ENCODE measurements around the gene MTMR2.

Gene MTMR2

DNA sequence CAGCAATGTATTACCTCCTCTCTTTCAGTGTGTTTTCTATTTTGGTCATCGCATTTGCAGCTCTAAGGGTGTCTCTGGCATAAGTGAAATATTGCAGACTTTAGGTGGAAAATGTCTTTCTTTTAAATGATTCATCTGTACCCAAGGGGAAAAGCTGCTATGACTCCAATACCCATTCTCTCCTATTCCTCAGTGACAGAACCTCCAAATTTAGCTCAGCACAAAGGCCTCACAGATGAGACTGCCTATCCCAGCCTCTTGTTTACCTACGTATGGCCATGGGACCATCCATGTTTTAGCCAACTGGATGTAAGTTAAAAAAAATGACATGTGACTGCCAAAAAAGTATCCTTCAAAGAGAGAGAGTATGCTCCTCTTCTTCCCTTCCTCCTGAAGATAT, 7.9 kb downstream of the MTMR2 start:
- Histone ChIP-seq H3K4me3 (ENCODE audit: low read length) (no peak overlapping the region), H3K27me3 (ENCODE audit: control insufficient read depth, insufficient read depth, low read length) (no peaks in the 10 kb centered on the region), H3K9ac (ENCODE audit: low read length) (no peak overlapping the region), H3K27ac (ENCODE audit: low read depth, low read length) (no peak overlapping the region), H3K4me1 (ENCODE audit: control insufficient read depth, insufficient read depth, low read length) (no peaks in the 10 kb centered on the region), H3K36me3 (ENCODE audit: control insufficient read depth, insufficient read depth, low read length) (no peaks in the 10 kb centered on the region)

GRCh38 chr11:95915051-95915450, 8.9 kb downstream of the MTMR2 start:
- H3K27me3 ChIP-seq (ENCODE audit: control insufficient read depth, insufficient read depth, low read length), result no peaks in the 10 kb centered on the region
- no peak overlapping the region for H3K9ac ChIP-seq (ENCODE audit: low read length)
- H3K36me3 ChIP-seq (ENCODE audit: control insufficient read depth, insufficient read depth, low read length), result no peaks in the 10 kb centered on the region
- no peaks in the 10 kb centered on the region for H3K4me1 ChIP-seq (ENCODE audit: control insufficient read depth, insufficient read depth, low read length)
- H3K4me3 ChIP-seq (ENCODE audit: low read length), result no peak overlapping the region
- H3K27ac ChIP-seq (ENCODE audit: low read depth, low read length), result no peak overlapping the region

GRCh38 chr11:95913830-95914615, 9.9 kb downstream of the MTMR2 start:
- Histone ChIP-seq H3K4me1 (ENCODE audit: control insufficient read depth, insufficient read depth, low read length) (no peaks in the 10 kb centered on the region), H3K4me3 (ENCODE audit: low read length) (no peak overlapping the region), H3K27me3 (ENCODE audit: control insufficient read depth, insufficient read depth, low read length) (no peaks in the 10 kb centered on the region), H3K27ac (ENCODE audit: low read depth, low read length) (no peak overlapping the region), H3K9ac (ENCODE audit: low read length) (no peak overlapping the region), H3K36me3 (ENCODE audit: control insufficient read depth, insufficient read depth, low read length) (no peaks in the 10 kb centered on the region)

- no peak overlapping the region for H3K27ac ChIP-seq (ENCODE audit: low read depth, low read length)
- no peak overlapping the region for H3K9ac ChIP-seq (ENCODE audit: low read length)
- H3K36me3 ChIP-seq (ENCODE audit: control insufficient read depth, insufficient read depth, low read length), result no peaks in the 10 kb centered on the region
- H3K27me3 ChIP-seq (ENCODE audit: control insufficient read depth, insufficient read depth, low read length), result no peaks in the 10 kb centered on the region
- no peaks in the 10 kb centered on the region for H3K4me1 ChIP-seq (ENCODE audit: control insufficient read depth, insufficient read depth, low read length)
- no peak overlapping the region for H3K4me3 ChIP-seq (ENCODE audit: low read length)
These were observed 10.9 kb downstream of the MTMR2 start for GRCh38 chr11:95912902-95913560.

DNA sequence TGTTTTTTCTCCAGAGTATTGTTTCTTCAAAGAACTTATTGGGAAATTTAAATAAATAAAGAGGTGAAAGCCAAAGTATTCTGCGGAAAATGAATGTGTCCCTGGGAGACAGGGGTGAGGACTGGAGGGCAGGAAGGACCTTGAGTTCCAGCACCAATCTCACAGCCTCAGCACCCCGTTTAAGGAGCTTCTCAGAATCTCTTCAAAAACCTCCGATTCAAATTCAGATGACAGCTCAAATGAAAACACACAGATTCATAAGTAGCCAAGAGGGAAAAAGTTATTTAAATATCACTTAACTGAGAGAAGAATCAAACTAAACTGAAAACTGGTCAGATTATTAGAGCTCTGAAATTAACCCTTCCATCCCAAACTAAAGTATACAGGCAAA, 12.5 kb downstream of the MTMR2 start:
- no peak overlapping the region for H3K9ac ChIP-seq (ENCODE audit: low read length)
- H3K36me3 ChIP-seq (ENCODE audit: control insufficient read depth, insufficient read depth, low read length), result no peaks in the 10 kb centered on the region
- H3K27ac ChIP-seq (ENCODE audit: low read depth, low read length), result no peak overlapping the region
- no peaks in the 10 kb centered on the region for H3K4me1 ChIP-seq (ENCODE audit: control insufficient read depth, insufficient read depth, low read length)
- H3K4me3 ChIP-seq (ENCODE audit: low read length), result no peak overlapping the region
- H3K27me3 ChIP-seq (ENCODE audit: control insufficient read depth, insufficient read depth, low read length), result no peaks in the 10 kb centered on the region

- no peak overlapping the region for H3K9ac ChIP-seq (ENCODE audit: low read length)
These were observed 13.1 kb downstream of the MTMR2 start for GRCh38 chr11:95910638-95911368.

DNA sequence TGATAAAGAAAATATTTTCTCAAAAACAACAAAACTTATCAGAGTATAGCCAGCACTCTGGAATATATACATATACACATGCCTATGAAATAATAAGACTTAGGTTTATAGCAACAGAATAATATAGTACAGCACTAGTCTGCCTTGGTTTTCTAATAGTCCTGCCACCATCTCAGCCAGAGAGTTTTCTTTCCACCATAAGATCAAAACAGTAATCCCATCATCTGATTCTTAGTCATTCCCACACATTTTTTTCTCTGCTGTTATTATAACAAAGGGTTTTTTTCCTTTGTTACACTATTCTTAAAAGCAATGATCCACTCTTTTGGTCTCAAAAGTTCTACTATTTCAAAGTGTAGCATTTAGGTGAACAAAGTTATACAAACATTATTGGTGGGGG, 15.1 kb downstream of the MTMR2 start:
- no peak overlapping the region for H3K4me3 ChIP-seq (ENCODE audit: low read length)
- no peaks in the 10 kb centered on the region for H3K4me1 ChIP-seq (ENCODE audit: control insufficient read depth, insufficient read depth, low read length)
- no peak overlapping the region for H3K27ac ChIP-seq (ENCODE audit: low read depth, low read length)
- H3K9ac ChIP-seq (ENCODE audit: low read length), result no peak overlapping the region
- H3K36me3 ChIP-seq (ENCODE audit: control insufficient read depth, insufficient read depth, low read length), result no peaks in the 10 kb centered on the region
- no peaks in the 10 kb centered on the region for H3K27me3 ChIP-seq (ENCODE audit: control insufficient read depth, insufficient read depth, low read length)

More at GRCh38 chr11:95910638-95911368, 13.1 kb downstream of the MTMR2 start:
- no peak overlapping the region for H3K4me3 ChIP-seq (ENCODE audit: low read length)
- no peaks in the 10 kb centered on the region for H3K27me3 ChIP-seq (ENCODE audit: control insufficient read depth, insufficient read depth, low read length)
- no peak overlapping the region for H3K27ac ChIP-seq (ENCODE audit: low read depth, low read length)
- H3K36me3 ChIP-seq (ENCODE audit: control insufficient read depth, insufficient read depth, low read length), result no peaks in the 10 kb centered on the region
- H3K4me1 ChIP-seq (ENCODE audit: control insufficient read depth, insufficient read depth, low read length), result no peaks in the 10 kb centered on the region

- Histone ChIP-seq H3K27me3 (ENCODE audit: control insufficient read depth, insufficient read depth, low read length) (no peaks in the 10 kb centered on the region), H3K9ac (ENCODE audit: low read length) (no peak overlapping the region), H3K27ac (ENCODE audit: low read depth, low read length) (no peak overlapping the region), H3K36me3 (ENCODE audit: control insufficient read depth, insufficient read depth, low read length) (no peaks in the 10 kb centered on the region), H3K4me1 (ENCODE audit: control insufficient read depth, insufficient read depth, low read length) (no peaks in the 10 kb centered on the region), H3K4me3 (ENCODE audit: low read length) (no peak overlapping the region)
These were observed 16.4 kb downstream of the MTMR2 start for GRCh38 chr11:95907476-95907875.

- no peaks in the 10 kb centered on the region for H3K36me3 ChIP-seq (ENCODE audit: control insufficient read depth, insufficient read depth, low read length)
- H3K27ac ChIP-seq (ENCODE audit: low read depth, low read length), result no peak overlapping the region
- no peaks in the 10 kb centered on the region for H3K4me1 ChIP-seq (ENCODE audit: control insufficient read depth, insufficient read depth, low read length)
- no peaks in the 10 kb centered on the region for H3K27me3 ChIP-seq (ENCODE audit: control insufficient read depth, insufficient read depth, low read length)
- no peak overlapping the region for H3K9ac ChIP-seq (ENCODE audit: low read length)
- no peak overlapping the region for H3K4me3 ChIP-seq (ENCODE audit: low read length)
These were observed 19.8 kb downstream of the MTMR2 start for GRCh38 chr11:95904009-95904650.

- no peaks in the 10 kb centered on the region for H3K36me3 ChIP-seq (ENCODE audit: control insufficient read depth, insufficient read depth, low read length)
- no peak overlapping the region for H3K4me3 ChIP-seq (ENCODE audit: low read length)
- H3K9ac ChIP-seq (ENCODE audit: low read length), result no peak overlapping the region
- no peaks in the 10 kb centered on the region for H3K27me3 ChIP-seq (ENCODE audit: control insufficient read depth, insufficient read depth, low read length)
- H3K4me1 ChIP-seq (ENCODE audit: control insufficient read depth, insufficient read depth, low read length), result no peaks in the 10 kb centered on the region
- no peak overlapping the region for H3K27ac ChIP-seq (ENCODE audit: low read depth, low read length)
These were observed 25.1 kb downstream of the MTMR2 start for GRCh38 chr11:95898782-95899181.

GRCh38 chr11:95897731-95898130, 26.2 kb downstream of the MTMR2 start:
- no peak overlapping the region for H3K27ac ChIP-seq (ENCODE audit: low read depth, low read length)
- no peaks in the 10 kb centered on the region for H3K4me1 ChIP-seq (ENCODE audit: control insufficient read depth, insufficient read depth, low read length)
- H3K9ac ChIP-seq (ENCODE audit: low read length), result no peak overlapping the region
- H3K36me3 ChIP-seq (ENCODE audit: control insufficient read depth, insufficient read depth, low read length), result no peaks in the 10 kb centered on the region
- no peak overlapping the region for H3K4me3 ChIP-seq (ENCODE audit: low read length)
- H3K27me3 ChIP-seq (ENCODE audit: control insufficient read depth, insufficient read depth, low read length), result no peaks in the 10 kb centered on the region

- no peaks in the 10 kb centered on the region for H3K4me1 ChIP-seq (ENCODE audit: control insufficient read depth, insufficient read depth, low read length)
- H3K36me3 ChIP-seq (ENCODE audit: control insufficient read depth, insufficient read depth, low read length), result no peaks in the 10 kb centered on the region
- no peak overlapping the region for H3K27ac ChIP-seq (ENCODE audit: low read depth, low read length)
- no peaks in the 10 kb centered on the region for H3K27me3 ChIP-seq (ENCODE audit: control insufficient read depth, insufficient read depth, low read length)
- H3K4me3 ChIP-seq (ENCODE audit: low read length), result no peak overlapping the region
- H3K9ac ChIP-seq (ENCODE audit: low read length), result no peak overlapping the region
These were observed 28.1 kb downstream of the MTMR2 start for GRCh38 chr11:95895815-95896214.

All from rectal smooth muscle tissue (tissue), 1 donor.